GM21825 (cell line): ENCODE results near the gene PRKCZ.
"Not testable (repeated sequence)": the region's sequence is repeated elsewhere in the genome, so short reads cannot be mapped to it uniquely, and the experiment has no call there.

Source experiments
- ATAC-seq: cut with Tn5 transposase; IDR thresholded peaks from one replicate; pipeline ENCODE4 v1.9.1; 2021; ENCODE audit warnings: mild to moderate bottlenecking, moderate library complexity; ENCODE audit not compliant: unreplicated experiment

Gene PRKCZ

DNA sequence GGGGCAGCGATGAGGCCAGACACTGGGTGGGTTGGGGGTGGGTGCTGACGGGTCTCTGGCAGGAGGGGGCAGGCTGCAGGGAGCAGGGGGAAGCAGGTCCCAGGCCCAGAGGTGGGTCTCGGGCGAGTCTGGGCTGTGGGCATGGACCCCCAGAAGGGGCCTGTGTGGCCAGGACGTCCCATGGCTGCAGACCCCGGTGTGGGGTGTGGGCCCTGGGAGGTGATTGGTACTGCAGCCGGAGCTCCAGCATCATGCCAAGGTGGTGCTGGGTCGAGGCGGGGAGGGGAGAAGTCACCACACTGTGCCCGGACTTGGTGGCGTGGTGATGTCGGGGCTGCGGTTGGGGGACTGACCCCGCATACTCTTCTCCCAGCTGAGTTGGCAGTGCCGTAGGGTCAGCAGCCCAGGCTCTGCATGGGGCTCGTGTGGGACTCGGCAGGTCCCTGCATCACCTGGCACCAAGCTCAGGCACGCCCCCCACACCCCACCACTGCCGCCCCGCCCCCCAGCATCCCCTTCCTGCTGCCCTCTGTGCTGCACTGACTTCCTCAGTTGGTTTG, 31.2 kb downstream of the PRKCZ start:
- no peak for ATAC-seq

DNA sequence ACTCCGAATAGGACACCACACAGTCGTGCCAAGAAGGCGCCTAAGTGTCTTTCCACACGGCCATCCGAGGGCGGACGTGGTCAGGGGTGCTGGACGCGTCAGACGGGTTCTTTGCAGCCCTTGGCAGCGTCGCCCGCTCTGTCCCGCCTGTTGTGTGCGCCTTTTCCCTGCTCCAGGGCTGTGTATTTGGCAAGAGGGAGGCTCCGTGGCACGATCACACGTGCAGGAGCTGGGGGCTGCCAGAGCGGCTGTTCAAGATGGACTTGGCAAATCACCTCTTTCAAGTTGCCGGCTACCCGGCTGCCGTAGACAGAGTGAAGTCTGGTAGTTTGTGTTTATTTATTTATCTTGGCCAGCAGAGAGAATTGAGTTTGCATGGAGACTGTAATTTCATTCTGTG, 31.9 kb downstream of the PRKCZ start:
- ATAC-seq: no peak

DNA sequence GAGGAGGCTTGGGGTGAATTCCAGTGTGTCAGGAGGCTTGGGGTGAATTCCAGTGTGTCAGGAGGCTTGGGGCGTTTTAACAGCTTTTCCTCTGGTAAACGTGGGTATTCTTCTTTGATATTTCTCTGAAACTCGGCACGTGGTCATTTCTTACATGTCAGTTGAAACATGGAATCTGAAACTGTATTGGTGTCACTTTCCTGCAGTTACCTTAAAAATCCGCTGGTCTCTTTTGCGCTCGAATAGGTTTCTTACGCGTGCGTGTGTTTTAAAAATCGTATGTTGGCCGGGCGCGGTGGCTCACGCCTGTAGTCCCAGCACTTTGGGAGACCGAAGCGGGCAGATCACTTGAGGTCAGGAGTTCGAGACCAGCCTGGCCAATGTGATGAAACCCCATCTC, 33.5 kb downstream of the PRKCZ start:
- ATAC-seq: no peak

DNA sequence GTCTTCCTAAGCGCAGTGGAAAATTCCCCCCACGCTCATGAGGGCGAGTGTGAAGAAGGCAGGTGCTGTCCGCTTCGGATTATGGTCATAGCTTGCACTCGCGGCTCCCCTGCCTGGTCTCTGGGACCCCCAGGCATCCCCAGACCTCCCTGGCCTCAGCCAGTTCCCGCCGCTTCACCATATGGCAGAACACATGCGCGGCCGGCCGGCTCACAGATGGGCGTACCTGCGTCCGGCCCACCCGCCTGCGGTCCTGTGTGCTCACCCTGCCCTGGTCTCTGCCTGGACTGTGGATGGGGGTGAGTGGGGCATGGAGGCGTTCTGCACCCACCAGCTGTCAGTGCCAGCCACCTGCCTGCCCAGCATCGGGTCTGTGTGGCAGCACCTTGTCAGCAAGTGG, 34.1 kb downstream of the PRKCZ start:
- no peak for ATAC-seq

DNA sequence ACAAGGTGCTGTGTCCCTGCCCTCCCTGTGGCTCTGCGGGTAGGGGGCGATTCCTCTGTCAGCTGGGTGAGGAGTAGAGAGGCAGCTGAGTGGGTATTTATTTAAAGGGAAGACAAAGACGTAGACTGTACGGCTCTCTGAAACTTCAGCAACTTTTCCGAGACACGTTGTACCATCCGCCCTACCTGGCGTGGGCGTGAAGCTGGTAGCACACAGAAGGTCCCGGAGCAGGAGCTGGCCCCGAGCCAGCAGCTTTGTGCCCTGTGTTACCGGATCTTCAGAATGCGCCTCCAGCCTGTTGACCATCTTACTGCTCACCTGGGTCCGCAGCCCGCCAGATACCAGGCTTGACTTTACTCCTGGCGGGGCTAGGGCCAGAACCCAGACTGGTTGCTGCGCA, 34.9 kb downstream of the PRKCZ start:
- ATAC-seq: no peak

DNA sequence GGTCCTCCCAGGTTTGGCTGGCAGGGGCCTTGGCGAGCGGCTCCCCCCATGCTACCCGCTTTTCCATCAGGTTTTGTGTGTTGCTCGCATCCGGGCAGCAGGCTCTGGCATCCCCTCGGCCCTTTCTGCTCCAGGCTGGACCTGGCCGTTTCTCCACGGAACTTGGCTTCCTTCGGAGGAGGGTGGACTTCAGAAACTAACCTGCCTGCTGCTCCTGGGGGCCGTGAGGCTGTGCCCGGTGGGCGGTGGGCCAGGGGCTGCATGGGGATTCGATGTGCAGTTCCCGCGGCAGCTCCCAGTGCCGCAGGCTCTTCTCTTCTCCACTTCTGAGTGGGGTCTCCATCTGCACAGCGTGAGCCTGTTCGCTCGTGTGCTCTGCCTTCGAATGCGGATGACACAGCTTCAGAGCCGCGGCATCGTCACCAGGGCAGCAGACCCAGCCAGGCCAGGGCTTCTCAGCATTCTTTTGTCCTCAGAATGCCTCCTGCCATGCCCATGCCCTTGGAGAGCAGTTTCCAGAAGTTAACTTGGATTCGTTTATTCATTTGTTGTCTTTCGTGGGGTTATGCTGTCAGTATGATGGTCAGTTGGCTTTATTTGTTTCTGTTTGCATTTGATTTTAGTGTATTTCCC, 36.4 kb downstream of the PRKCZ start:
- no peak for ATAC-seq

GRCh38 chr1:2087766-2088165, 37.6 kb downstream of the PRKCZ start:
- no peak for ATAC-seq

GRCh38 chr1:2088458-2088857, 38.2 kb downstream of the PRKCZ start:
- ATAC-seq: no peak

DNA sequence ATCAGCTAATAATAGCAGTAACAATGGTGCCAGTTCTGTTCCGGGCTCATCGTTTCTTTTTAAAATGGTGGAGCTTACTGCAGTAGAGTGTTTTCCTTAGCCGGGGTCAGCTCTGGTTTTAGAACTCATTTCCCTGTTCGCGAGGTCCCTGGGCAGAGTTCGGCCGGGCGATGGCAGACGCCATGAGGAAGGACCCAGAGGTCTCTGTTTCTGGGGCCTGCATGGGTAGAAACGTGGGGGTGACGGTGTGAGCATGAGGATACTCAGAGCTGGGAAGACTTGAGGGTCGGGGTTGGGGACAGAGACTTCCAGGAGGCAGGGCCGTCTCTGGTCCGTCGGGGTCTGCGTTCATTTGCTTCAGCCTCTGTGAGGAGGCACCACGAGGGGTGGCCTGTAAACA, 38.8 kb downstream of the PRKCZ start:
- no peak for ATAC-seq

DNA sequence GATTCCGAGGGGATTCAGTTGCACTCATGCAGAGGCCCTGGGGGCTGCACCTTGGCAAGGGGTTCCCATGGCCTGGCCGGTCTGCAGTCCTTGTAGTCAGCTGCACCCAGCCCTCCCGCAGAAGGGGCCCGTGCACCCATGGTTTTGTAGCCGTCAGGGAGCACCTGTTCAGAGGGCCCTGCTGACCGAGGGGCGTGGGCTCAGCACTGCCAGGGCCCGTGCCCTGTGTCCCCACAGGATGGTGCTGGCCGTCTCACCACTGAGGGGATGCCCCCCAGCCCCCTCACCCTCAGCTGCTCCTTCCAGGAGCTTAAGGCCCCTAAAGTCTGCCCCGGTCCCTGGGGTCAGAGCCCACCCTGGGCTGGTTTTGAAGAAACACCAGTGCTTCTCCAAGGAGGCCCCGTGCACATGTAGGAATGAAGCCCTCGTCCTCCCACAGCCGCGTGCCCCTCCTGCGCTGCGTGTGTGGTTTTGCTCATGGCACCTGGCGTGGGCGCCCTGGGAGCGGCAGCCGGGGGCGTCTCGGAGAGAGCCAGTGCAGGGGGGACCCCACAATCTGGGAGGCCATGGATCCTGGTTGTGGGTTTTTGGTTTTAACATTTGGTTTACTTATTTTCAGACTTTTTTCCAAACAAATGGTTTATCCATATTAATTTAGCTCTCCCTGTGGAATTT, 40.1 kb downstream of the PRKCZ start:
- ATAC-seq: no peak

DNA sequence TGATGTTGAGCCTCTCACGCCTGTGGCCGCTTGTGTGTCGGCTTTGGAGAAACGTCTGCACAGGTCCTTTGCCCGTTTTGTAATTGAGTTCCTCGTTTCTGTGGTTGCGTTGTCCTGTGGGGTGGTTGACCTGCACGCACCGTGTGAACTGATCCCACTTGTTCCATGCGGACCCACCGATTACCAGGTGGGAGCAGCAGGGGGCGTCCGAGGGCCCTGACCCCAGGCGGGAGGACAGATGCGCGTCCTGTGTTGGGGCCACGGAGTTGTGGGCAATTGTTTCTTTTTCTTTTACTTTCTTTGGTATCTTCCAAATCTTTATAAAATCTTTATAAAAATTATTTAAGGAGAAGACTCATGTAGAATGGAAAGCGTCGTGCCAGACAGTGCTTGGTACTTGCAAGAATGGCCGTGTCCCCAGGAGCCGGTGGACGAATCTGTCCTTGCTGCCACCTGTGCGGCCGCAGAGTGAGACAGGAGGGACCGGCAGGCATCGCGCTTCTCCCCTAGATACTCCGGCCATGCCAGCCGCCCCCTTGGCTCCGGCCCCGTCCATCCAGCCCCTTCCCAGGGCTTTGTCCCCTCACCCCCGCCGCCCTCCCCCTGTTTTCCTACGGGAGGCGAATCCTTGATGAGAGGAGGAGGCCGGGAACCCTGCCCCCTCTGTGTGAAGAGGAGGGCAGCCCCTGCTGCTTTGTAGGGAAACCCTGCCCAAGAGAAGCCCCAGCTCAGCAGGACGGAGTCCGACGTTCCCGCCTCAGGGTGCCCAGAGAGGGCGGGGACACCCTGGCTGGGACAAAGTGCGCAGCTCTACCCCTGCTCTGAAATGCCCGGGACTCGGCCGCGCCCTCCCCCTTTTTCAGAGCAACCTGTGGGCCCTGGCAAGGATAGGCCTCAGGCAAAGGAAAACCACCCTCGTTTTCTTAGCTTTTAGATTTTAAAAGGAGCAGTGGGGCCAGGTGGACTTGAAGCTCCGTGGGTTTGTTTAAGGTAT, 41.7 kb downstream of the PRKCZ start:
- ATAC-seq: no peak

DNA sequence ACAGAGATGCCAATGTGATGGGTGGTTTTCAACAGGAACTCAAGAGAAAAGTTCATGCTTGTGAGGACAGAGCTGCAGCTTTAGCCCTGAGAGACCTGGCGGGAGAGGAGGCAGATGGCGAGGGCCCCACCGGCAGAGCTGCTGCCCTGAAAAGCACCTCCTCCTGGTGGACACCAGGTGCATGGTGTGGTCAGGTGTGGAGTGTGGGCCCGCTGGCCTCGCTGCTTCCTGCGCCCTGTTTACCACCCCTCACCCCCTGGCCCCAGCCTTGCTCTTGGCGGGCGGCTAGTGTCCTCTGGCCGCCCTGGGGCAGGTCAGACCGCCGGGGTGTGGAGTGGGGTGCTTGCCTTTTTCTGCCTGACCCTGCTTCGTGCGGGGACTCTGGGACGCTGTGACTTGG, 42.8 kb downstream of the PRKCZ start:
- ATAC-seq: no peak

GRCh38 chr1:2093636-2094035, 43.4 kb downstream of the PRKCZ start:
- no peak for ATAC-seq

- not testable (repeated sequence) for ATAC-seq
Observed at GRCh38 chr1:2094269-2095158, 44.3 kb downstream of the PRKCZ start.

GRCh38 chr1:2095394-2095793, 45.2 kb downstream of the PRKCZ start:
- ATAC-seq: no peak

DNA sequence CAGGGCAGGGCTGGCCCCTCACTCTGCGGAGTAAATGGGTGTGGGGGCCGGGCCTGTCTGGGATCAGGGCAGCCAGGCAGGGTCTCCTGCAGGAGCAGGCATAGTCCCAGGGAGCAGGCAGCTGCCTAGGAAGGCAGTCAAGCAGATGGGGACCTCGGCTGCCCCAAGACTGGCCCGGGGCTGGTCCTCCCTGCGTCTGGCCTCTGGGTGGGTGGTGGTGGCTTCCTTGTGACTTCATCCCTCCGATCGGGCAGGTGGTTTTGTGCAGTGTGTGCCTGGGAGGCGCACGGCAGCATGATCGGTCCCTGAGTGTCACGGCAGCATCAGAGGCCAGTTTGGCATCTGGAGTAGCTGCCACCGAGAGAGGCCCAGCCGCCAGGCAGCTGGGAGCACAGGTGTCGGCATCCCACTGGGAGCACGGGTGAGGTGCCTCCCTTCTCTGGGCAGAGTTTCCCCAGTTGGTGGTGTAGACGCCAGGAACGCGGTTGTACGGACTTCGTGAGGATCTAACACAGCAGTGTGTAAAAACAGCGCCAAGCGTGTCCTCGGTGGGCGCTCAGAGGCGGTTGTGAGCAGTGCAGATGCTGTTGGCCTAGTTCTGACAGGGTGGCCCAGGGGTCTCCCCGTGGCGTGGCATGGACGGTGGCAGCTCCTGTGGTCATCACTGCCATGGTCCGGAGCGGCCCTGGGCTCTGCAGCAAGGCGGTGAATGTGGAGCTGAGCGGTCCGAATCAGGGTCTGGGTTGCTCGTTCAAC, 45.9 kb downstream of the PRKCZ start:
- ATAC-seq: no peak

- no peak for ATAC-seq
Observed at GRCh38 chr1:2097386-2098300, 47.4 kb downstream of the PRKCZ start.

- ATAC-seq: no peak
Observed at GRCh38 chr1:2098301-2098698, 48.1 kb downstream of the PRKCZ start.
